ENCODE results near the gene SEZ6L.

Gene SEZ6L

DNA sequence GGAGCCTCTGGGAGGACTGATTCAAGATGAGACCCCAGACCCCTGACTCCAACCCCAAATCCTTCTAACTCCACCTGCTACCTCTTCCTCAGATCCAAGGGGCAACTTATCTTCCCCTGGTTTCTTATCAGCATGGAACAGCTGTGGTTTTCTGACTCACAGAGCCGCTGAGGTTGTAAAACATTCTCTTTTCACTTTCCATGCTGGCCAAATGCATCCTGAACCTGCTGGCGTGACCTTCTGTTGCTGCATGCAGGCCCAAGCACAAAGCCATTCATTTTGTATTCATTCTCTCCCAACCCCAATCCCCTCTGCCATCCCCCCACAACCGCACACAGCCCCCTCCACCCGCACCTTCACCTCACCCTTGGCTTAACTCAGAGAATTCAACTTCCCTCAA lies 70.3 kb downstream of the SEZ6L start:
- no peak for TF ChIP-seq FOXP2 (optimal IDR thresholded peaks at IDR 0.05; ENCODE audit: control extremely low read depth, extremely low read length, insufficient read depth)
- TF ChIP-seq EZH2 (IDR thresholded peaks at IDR 0.05), result no peak
- TF ChIP-seq POLR2AphosphoS5 (IDR thresholded peaks at IDR 0.05; ENCODE audit: borderline replicate concordance, low read depth, low read length), result no peak
- DNase-seq (ENCODE audit: low read depth, low spot score), result no peak
- no peaks in the 10 kb centered on the region for H3K36me3 ChIP-seq (ENCODE audit: insufficient read depth, low read length)
- no peaks in the 10 kb centered on the region for H3K9me3 ChIP-seq (ENCODE audit: low read depth, low read length)
- no peak overlapping the region for H3K9ac ChIP-seq (ENCODE audit: insufficient read length)
- H3K4me3 ChIP-seq, result no peak overlapping the region
- H3K27ac ChIP-seq, result no peak overlapping the region

DNA sequence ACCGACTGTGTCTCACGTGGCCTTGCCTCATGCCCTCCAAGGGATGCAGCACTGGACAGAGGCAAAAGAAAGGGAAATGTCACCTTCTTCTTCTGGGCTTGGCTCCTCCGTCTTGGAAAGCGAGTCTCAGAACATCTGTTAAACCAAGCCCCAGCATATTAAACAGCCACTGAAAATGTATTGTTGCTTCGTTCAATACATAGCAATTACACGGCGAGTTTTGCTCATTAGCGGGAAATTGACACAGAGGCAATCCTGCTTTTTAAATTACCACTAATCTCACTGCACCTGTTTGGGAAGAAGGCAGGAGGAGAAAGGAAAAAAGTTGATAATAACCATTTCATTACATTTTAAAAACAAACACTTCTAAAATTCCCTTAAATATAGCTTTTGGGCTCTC lies 72.1 kb downstream of the SEZ6L start:
- no peaks in the 10 kb centered on the region for H3K9me3 ChIP-seq (ENCODE audit: low read depth, low read length)
- H3K27ac ChIP-seq, result no peak overlapping the region
- H3K36me3 ChIP-seq (ENCODE audit: insufficient read depth, low read length), result no peaks in the 10 kb centered on the region
- TF ChIP-seq POLR2AphosphoS5 (IDR thresholded peaks at IDR 0.05; ENCODE audit: borderline replicate concordance, low read depth, low read length), result no peak
- TF ChIP-seq FOXP2 (optimal IDR thresholded peaks at IDR 0.05; ENCODE audit: control extremely low read depth, extremely low read length, insufficient read depth), result no peak
- TF ChIP-seq EZH2 (IDR thresholded peaks at IDR 0.05), result no peak
- H3K4me3 ChIP-seq, result no peak overlapping the region
- no peak overlapping the region for H3K9ac ChIP-seq (ENCODE audit: insufficient read length)
- no peak for DNase-seq (ENCODE audit: low read depth, low spot score)

DNA sequence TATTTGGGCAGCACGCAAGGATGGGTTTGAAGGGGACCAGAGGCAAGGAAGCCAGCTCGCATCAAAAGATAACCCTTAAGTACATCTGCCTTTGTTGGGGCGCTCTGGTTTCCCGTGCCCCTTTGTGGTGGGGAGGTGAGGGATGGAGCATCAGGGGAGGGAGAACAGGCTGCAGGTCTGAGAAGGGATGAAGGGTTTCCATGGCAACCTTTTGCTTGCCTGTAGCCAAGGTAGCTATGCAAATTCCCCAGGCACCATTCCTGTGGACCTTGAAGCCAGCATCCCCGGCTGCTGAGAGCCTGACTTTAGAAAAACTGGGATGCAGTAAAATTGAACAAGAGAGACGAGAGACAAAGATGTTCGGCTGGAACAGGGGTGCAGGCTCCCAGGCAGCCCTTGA lies 75.7 kb downstream of the SEZ6L start:
- Histone ChIP-seq H3K9me3 (ENCODE audit: low read depth, low read length) (no peaks in the 10 kb centered on the region), H3K27ac (no peak overlapping the region), H3K4me3 (no peak overlapping the region), H3K36me3 (ENCODE audit: insufficient read depth, low read length) (no peaks in the 10 kb centered on the region), H3K9ac (ENCODE audit: insufficient read length) (no peak overlapping the region)
- TF ChIP-seq POLR2AphosphoS5 (IDR thresholded peaks at IDR 0.05; ENCODE audit: borderline replicate concordance, low read depth, low read length), result no peak
- TF ChIP-seq FOXP2 (optimal IDR thresholded peaks at IDR 0.05; ENCODE audit: control extremely low read depth, extremely low read length, insufficient read depth), result no peak
- no peak for TF ChIP-seq EZH2 (IDR thresholded peaks at IDR 0.05)
- DNase-seq (ENCODE audit: low read depth, low spot score), result no peak

DNA sequence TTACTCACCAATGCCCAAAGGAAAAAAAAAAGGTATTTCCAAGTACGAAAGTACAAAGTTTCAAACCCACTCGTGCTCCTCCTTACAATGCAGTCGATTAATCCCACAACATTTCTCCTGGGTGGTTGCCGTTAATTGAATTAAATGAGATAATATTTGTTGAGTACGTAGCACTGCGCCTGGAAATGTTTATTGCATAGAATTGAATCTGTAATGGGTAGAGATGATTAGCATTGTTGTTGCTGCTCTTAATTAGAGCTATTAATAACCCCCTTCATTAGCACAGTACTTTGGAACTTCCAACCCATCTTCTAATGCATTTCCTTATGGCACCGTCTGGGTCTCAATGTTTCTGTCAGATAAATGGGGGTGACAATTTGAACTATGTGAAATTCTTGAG lies 77.3 kb downstream of the SEZ6L start:
- H3K36me3 ChIP-seq (ENCODE audit: insufficient read depth, low read length), result no peaks in the 10 kb centered on the region
- no peak overlapping the region for H3K9ac ChIP-seq (ENCODE audit: insufficient read length)
- H3K27ac ChIP-seq, result no peak overlapping the region
- H3K4me3 ChIP-seq, result no peak overlapping the region
- no peak for DNase-seq (ENCODE audit: low read depth, low spot score)
- H3K9me3 ChIP-seq (ENCODE audit: low read depth, low read length), result no peaks in the 10 kb centered on the region
- TF ChIP-seq FOXP2 (optimal IDR thresholded peaks at IDR 0.05; ENCODE audit: control extremely low read depth, extremely low read length, insufficient read depth), result no peak
- no peak for TF ChIP-seq EZH2 (IDR thresholded peaks at IDR 0.05)
- TF ChIP-seq POLR2AphosphoS5 (IDR thresholded peaks at IDR 0.05; ENCODE audit: borderline replicate concordance, low read depth, low read length), result no peak

DNA sequence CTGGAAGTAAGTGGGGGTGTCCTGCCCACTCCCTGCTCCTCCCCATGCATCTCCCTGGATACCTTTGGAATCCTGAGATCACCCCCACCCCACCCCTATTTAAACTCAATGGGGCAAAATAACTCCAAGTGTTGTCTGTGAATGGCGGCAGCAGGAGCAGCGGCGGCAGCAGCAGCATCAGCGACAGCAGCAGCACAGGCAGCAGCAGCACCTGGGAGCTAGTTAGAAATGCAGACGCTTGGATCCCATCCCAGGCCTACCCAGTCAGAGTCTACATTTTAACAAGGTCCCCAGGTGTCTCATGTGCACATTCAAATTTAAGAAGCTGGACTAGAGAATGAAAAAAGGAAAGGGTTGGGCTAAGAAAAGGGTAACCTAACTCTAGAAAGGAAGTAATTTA lies 82.6 kb downstream of the SEZ6L start:
- Histone ChIP-seq H3K9me3 (ENCODE audit: low read depth, low read length) (no peaks in the 10 kb centered on the region), H3K9ac (ENCODE audit: insufficient read length) (no peak overlapping the region), H3K36me3 (ENCODE audit: insufficient read depth, low read length) (no peaks in the 10 kb centered on the region), H3K27ac (no peak overlapping the region), H3K4me3 (no peak overlapping the region)
- TF ChIP-seq EZH2 (IDR thresholded peaks at IDR 0.05) (no peak), FOXP2 (optimal IDR thresholded peaks at IDR 0.05; ENCODE audit: control extremely low read depth, extremely low read length, insufficient read depth) (no peak), POLR2AphosphoS5 (IDR thresholded peaks at IDR 0.05; ENCODE audit: borderline replicate concordance, low read depth, low read length) (no peak)
- no peak for DNase-seq (ENCODE audit: low read depth, low spot score)

DNA sequence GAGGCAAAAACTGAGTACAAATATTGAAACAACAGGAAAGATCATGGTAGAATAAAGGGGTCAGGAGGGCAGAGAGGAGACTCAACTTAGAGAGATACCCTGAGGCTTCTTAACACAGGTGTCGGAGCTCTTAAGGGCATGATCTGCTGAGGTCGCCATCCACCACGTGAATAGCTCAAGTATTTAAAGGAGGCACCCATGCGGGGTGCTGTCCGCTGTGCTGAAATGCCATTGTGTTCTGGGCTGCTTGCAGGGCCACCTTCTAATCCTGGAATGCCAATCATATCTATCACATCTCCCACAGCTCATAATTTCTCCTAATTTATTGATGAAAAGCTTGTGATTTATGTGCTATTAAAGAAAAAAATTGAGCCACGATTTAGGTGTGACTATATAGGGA lies 90.2 kb downstream of the SEZ6L start:
- Histone ChIP-seq H3K9me3 (ENCODE audit: low read depth, low read length) (no peaks in the 10 kb centered on the region), H3K4me3 (no peak overlapping the region), H3K27ac (no peak overlapping the region), H3K9ac (ENCODE audit: insufficient read length) (no peak overlapping the region), H3K36me3 (ENCODE audit: insufficient read depth, low read length) (no peaks in the 10 kb centered on the region)
- no peak for DNase-seq (ENCODE audit: low read depth, low spot score)
- TF ChIP-seq FOXP2 (optimal IDR thresholded peaks at IDR 0.05; ENCODE audit: control extremely low read depth, extremely low read length, insufficient read depth) (no peak), POLR2AphosphoS5 (IDR thresholded peaks at IDR 0.05; ENCODE audit: borderline replicate concordance, low read depth, low read length) (no peak), EZH2 (IDR thresholded peaks at IDR 0.05) (no peak)

DNA sequence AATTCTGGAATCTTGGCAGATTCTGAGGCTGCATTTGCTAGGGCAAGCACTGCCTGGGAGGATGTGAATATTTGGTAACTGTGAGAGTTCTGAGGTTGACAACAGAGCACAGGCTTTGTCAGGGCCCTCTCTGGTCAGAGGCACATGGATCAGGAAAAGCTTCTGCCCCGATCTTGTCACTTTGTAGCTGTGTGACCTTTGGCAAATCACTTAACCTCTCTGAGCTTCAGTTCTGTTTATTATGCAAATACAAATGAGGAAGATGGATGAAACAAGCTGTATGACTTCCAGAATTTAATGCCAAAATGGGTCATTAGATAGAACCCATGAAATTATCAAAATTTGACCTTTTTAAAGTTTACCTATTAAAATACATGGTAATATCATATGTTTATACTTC lies 94.9 kb downstream of the SEZ6L start:
- Histone ChIP-seq H3K36me3 (ENCODE audit: insufficient read depth, low read length) (no peaks in the 10 kb centered on the region), H3K9me3 (ENCODE audit: low read depth, low read length) (no peaks in the 10 kb centered on the region), H3K9ac (ENCODE audit: insufficient read length) (no peak overlapping the region), H3K27ac (no peak overlapping the region), H3K4me3 (no peak overlapping the region)
- TF ChIP-seq POLR2AphosphoS5 (IDR thresholded peaks at IDR 0.05; ENCODE audit: borderline replicate concordance, low read depth, low read length) (no peak), FOXP2 (optimal IDR thresholded peaks at IDR 0.05; ENCODE audit: control extremely low read depth, extremely low read length, insufficient read depth) (no peak), EZH2 (IDR thresholded peaks at IDR 0.05) (no peak)
- no peak for DNase-seq (ENCODE audit: low read depth, low spot score)

DNA sequence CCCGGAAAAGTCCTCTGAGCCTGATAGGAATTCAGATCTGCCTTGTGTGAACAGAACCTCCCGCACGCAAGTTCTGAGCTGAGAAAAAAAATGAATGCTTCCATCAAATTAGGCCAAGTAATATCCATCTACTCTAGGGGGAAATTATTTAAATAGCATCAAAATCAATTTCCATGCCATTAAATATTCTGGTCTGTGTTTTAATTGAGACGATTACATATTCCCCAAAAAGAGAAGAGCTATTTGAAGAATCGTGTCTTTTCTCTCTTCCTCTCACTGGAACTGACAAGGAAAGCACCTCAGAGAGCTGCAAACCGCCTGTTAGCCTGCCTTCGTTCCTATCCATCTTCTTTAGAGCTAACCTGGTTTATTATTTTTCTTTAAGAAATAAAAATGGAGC lies 96.0 kb downstream of the SEZ6L start:
- Histone ChIP-seq H3K4me3 (no peak overlapping the region), H3K36me3 (ENCODE audit: insufficient read depth, low read length) (no peaks in the 10 kb centered on the region), H3K27ac (no peak overlapping the region), H3K9me3 (ENCODE audit: low read depth, low read length) (no peaks in the 10 kb centered on the region), H3K9ac (ENCODE audit: insufficient read length) (no peak overlapping the region)
- TF ChIP-seq FOXP2 (optimal IDR thresholded peaks at IDR 0.05; ENCODE audit: control extremely low read depth, extremely low read length, insufficient read depth), result no peak
- TF ChIP-seq EZH2 (IDR thresholded peaks at IDR 0.05), result no peak
- no peak for TF ChIP-seq POLR2AphosphoS5 (IDR thresholded peaks at IDR 0.05; ENCODE audit: borderline replicate concordance, low read depth, low read length)
- no peak for DNase-seq (ENCODE audit: low read depth, low spot score)

DNA sequence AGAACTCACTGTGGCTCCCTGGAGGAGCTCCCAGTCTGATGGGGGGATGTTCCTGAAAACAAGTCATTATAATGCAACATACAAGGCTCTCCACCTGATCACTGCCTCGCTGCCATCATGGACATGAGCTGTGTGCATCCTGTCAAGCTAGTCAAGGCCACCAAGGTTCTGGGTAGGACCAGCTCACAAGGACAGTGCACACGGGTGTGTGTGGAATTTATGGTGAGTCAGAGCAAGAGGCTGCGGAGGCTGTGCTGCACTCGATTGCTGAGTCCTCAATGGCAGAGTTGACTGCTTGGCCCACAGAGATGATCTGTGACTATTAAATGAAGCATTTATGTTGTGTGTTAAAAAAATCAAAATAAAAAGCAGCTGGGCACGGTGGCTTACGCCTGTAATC lies 96.6 kb downstream of the SEZ6L start:
- TF ChIP-seq EZH2 (IDR thresholded peaks at IDR 0.05), result no peak
- TF ChIP-seq POLR2AphosphoS5 (IDR thresholded peaks at IDR 0.05; ENCODE audit: borderline replicate concordance, low read depth, low read length), result no peak
- TF ChIP-seq FOXP2 (optimal IDR thresholded peaks at IDR 0.05; ENCODE audit: control extremely low read depth, extremely low read length, insufficient read depth), result no peak
- no peak overlapping the region for H3K9ac ChIP-seq (ENCODE audit: insufficient read length)
- DNase-seq (ENCODE audit: low read depth, low spot score), result no peak
- no peaks in the 10 kb centered on the region for H3K36me3 ChIP-seq (ENCODE audit: insufficient read depth, low read length)
- no peak overlapping the region for H3K27ac ChIP-seq
- H3K4me3 ChIP-seq, result no peak overlapping the region
- H3K9me3 ChIP-seq (ENCODE audit: low read depth, low read length), result no peaks in the 10 kb centered on the region
